CD4-positive, CD25-positive, alpha-beta regulatory T cell (primary cell): ENCODE measurements around the gene CNP. TPM values are rescaled to one million over a fixed set of nuclear protein-coding genes. Genes with fewer than 3 reads are reported as not detected.

Experiments
- ATAC-seq, 2 donors: fragments of 150-1000 bp; cut with Tn5 transposase; one replicate each; pipeline ENCODE4 v1.10.0; 2021; ENCODE audit warnings: low read depth in 2 of 2, moderate number of reproducible peaks in 2 of 2, moderate library complexity in 1 of 2
- DNase-seq, 3 donors: peaks; one replicate each; pipeline versions ENCODE4 v3.0.0 to v3.0.0-alpha.2; 2012 to 2022; ENCODE audit warnings: mixed read lengths in 1 of 3
- H3K27ac ChIP-seq: one replicate; pipeline ENCODE4 v1.7.0; 2013; ENCODE audit warnings: mild to moderate bottlenecking, low read length; ENCODE audit not compliant: insufficient read depth, poor library complexity, severe bottlenecking
- H3K27me3 ChIP-seq: one replicate; pipeline ENCODE4 v1.7.0; 2013; ENCODE audit warnings: low read length; ENCODE audit not compliant: control insufficient read depth, insufficient read depth
- H3K36me3 ChIP-seq: one replicate; pipeline ENCODE4 v1.7.0; 2013; ENCODE audit warnings: mild to moderate bottlenecking, low read length, moderate library complexity; ENCODE audit not compliant: control insufficient read depth, insufficient read depth
- H3K4me1 ChIP-seq: 2 replicates; pipeline ENCODE4 v1.7.0; 2013; ENCODE audit warnings: mild to moderate bottlenecking, low read length; ENCODE audit not compliant: insufficient read depth, control insufficient read depth, poor library complexity, severe bottlenecking
- H3K4me3 ChIP-seq: one replicate; pipeline ENCODE4 v1.7.0; 2013; ENCODE audit warnings: low read depth, mild to moderate bottlenecking, low read length, moderate library complexity
- H3K9me3 ChIP-seq, 2 experiments: 1 replicate in 1 of 2; 2 replicates in 1 of 2; pipeline ENCODE4 v1.7.0; 2013; ENCODE audit warnings: low read length in 2 of 2, mild to moderate bottlenecking in 1 of 2, moderate library complexity in 1 of 2; ENCODE audit not compliant: control insufficient read depth in 2 of 2
- H3K27ac Mint-ChIP-seq, 3 donors: one replicate each; pipeline ENCODE4 v1.8.0; 2020 to 2022; ENCODE audit warnings: mild to moderate bottlenecking in 3 of 3, mixed read lengths in 3 of 3, moderate library complexity in 2 of 3
- H3K27me3 Mint-ChIP-seq: one replicate; pipeline ENCODE4 v1.8.0; 2022; ENCODE audit warnings: mild to moderate bottlenecking, mixed read lengths
- H3K36me3 Mint-ChIP-seq: one replicate; pipeline ENCODE4 v1.8.0; 2020; ENCODE audit warnings: mixed read lengths
- H3K4me1 Mint-ChIP-seq, 4 donors: one replicate each; pipeline ENCODE4 v1.8.0; 2020 to 2022; ENCODE audit warnings: mixed read lengths in 4 of 4, mild to moderate bottlenecking in 1 of 4
- H3K4me3 Mint-ChIP-seq, 4 donors: one replicate each; pipeline ENCODE4 v1.8.0; 2020 to 2022; ENCODE audit warnings: mild to moderate bottlenecking in 4 of 4, mixed read lengths in 4 of 4, moderate library complexity in 3 of 4
- H3K9me3 Mint-ChIP-seq, 7 donors: one replicate each; pipeline ENCODE4 v1.8.0; 2020 to 2022; ENCODE audit warnings: mixed read lengths in 7 of 7, mild to moderate bottlenecking in 3 of 7, moderate library complexity in 2 of 7
- polyA plus RNA-seq, 4 donors: library from polyadenylated mRNA; unstranded; fragments of 300-500 nt; fragmentation: Illumina TruSeq; gene quantifications; one replicate each; pipeline ENCODE4 v1.2.3, GENCODE V29; 2021
- total RNA-seq: library from RNA; stranded (reverse); gene quantifications from one replicate; pipeline ENCODE4 v1.2.3, GENCODE V29; 2022

CNP gene
- total and polyA plus RNA-seq, 5 donors from 2014 or later: 26.9 to 44.3 (median 33.0) TPM

DNA sequence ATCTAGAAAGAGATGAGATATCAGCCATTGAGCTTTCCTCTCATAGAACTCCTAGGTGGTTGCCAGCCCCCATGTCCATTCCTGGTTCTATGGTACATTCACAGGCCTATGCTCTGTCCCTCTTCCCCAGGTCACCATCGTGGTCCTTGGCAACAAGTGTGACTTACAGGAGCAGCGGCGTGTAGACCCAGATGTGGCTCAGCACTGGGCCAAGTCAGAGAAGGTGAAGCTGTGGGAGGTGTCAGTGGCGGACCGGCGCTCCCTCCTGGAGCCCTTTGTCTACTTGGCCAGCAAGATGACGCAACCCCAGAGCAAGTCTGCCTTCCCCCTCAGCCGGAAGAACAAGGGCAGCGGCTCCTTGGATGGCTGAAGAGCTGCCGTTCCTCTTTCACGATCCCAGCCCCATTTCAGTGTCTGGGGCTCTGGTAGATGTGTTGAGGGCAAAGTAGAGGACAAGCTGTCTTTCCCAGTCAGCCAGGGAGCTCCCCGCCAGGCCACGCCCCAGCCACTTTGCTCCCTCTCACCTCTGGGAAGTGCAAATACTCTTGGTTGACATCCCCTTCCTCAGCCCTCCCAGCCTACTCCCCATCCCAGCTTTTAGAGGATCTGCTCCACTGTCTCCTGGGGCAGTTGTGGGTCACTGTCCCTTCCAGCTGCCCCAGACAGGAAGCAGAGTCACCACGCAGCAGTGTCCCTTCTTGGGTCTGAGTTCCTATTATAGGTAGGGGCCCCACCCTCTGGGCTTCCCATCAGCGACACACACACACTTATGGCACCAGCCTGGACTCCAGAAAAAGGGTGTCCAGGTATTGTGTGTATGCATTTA lies 57.1 kb downstream of the CNP start:
- peak overlapping the region in 1 of 4 donors; percentile 25 for H3K4me3 Mint-ChIP-seq
- peaks cover 2 to 39% (median 22%) of the 10 kb centered on the region in 4 donors for H3K4me1 Mint-ChIP-seq
- no peak overlapping the region for H3K27ac ChIP-seq
- no peaks in the 10 kb centered on the region for H3K9me3 Mint-ChIP-seq
- peaks cover 7% of the 10 kb centered on the region for H3K36me3 Mint-ChIP-seq
- H3K4me3 ChIP-seq: no peak overlapping the region
- no peaks in the 10 kb centered on the region for H3K27me3 Mint-ChIP-seq
- H3K4me1 ChIP-seq: peaks cover 22% of the 10 kb centered on the region
- DNase-seq (no peak), ATAC-seq (no peak)
- H3K9me3 ChIP-seq: no peaks in the 10 kb centered on the region
- no peak overlapping the region for H3K27ac Mint-ChIP-seq
- peaks cover 22% of the 10 kb centered on the region for H3K36me3 ChIP-seq
- H3K27me3 ChIP-seq: no peaks in the 10 kb centered on the region

DNA sequence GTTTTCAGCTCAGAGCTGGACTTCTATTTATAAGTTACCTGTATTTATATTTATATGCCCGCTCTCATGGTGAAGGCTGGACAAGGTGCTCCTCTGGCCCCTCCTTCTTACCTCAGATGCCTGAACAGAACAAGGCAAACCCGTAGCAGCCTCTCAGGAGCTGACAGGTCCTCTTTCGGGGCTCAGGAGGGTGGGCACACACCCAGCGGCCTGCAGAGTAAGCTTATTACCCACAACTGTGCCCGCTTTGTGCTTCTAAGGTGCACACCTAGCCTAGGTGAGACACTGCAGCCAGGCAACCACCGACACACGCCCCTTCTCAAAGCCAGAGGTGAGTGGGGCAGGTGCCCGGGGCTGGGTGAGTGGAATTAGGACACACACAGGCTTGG lies 58.6 kb downstream of the CNP start:
- Histone ChIP-seq H3K4me3 (no peak overlapping the region), H3K27ac (no peak overlapping the region), H3K4me1 (peaks cover 20% of the 10 kb centered on the region), H3K27me3 (no peaks in the 10 kb centered on the region), H3K9me3 (no peaks in the 10 kb centered on the region), H3K36me3 (peaks cover 22% of the 10 kb centered on the region)
- Mint-ChIP-seq H3K4me1 (peaks cover 0 to 29% (median 17%) of the 10 kb centered on the region in 4 donors), H3K4me3 (peak overlapping the region in 2 of 4 donors; percentile 7 to 78), H3K9me3 (no peaks in the 10 kb centered on the region), H3K27ac (no peak overlapping the region), H3K36me3 (peaks cover 7% of the 10 kb centered on the region), H3K27me3 (no peaks in the 10 kb centered on the region)
- ATAC-seq: no peak
- no peak for DNase-seq

DNA sequence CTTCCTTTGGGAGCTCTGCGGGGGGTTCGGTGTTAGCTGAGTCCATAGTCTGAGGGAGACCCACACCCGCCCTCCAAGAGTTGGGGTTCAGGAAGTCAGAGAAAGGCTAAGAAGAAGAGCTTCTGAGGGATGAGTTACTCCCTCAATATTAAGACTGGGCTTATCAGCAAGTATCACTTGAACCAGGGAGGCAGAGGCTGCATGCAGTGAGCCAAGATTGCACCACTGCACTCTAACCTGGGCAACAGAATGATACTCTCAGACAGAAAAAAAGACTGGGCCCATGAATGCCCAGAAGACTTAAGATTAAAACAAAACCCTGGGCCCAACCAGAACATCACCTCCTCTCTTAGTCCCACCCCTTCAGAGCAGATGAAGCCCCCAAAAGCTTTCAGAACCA lies 59.3 kb downstream of the CNP start:
- Mint-ChIP-seq H3K4me1 (peaks cover 0 to 22% (median 13%) of the 10 kb centered on the region in 4 donors), H3K4me3 (no peak overlapping the region), H3K9me3 (no peaks in the 10 kb centered on the region), H3K27ac (no peak overlapping the region), H3K36me3 (peaks cover 7% of the 10 kb centered on the region), H3K27me3 (peaks cover 5% of the 10 kb centered on the region)
- H3K36me3 ChIP-seq: peaks cover 22% of the 10 kb centered on the region
- H3K4me1 ChIP-seq: peaks cover 13% of the 10 kb centered on the region
- ATAC-seq: no peak
- no peak overlapping the region for H3K4me3 ChIP-seq
- no peaks in the 10 kb centered on the region for H3K27me3 ChIP-seq
- H3K9me3 ChIP-seq: no peaks in the 10 kb centered on the region
- DNase-seq: no peak
- H3K27ac ChIP-seq: no peak overlapping the region

DNA sequence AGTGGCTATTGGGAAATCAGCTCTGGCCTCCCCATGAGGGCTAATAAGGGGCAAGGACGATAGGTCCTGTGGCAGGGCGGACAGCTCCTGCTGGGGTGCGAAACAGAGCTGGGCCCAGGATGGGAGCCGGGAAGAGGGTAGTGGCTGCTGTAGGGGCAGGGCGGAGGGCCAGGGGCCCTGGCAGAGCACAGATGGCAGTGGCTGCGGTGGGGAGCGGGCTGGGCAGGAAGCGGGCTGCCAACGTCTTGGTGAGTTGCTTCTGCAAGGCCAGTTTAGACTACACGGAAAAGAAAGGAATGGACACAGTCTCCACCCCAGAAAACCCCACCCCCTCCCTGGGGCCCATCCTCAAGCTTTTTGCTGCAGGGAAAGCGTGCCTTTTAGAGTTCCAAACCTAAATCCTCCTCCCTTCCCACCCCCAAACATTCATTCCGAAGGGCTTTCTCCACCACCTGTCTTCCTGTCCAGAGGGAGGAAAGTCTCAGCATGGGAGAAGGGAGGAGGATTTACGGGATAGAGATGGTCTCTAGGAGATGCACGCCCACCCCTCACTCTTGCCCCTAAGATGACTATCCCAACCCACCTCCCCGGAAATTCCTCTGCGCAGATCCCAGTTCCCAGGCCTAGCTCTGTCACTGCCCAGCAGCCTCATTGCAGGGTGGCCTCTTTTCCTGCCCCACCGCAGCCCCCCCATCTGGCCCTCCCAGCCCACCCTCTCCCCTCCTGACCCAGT lies 60.4 kb downstream of the CNP start:
- H3K36me3 Mint-ChIP-seq: peaks cover 7% of the 10 kb centered on the region
- no peak for ATAC-seq

More for the DNA sequence above, 60.4 kb downstream of the CNP start:
- Histone ChIP-seq H3K27me3 (no peaks in the 10 kb centered on the region), H3K4me3 (no peak overlapping the region), H3K9me3 (no peaks in the 10 kb centered on the region), H3K27ac (no peak overlapping the region), H3K36me3 (peaks cover 21% of the 10 kb centered on the region), H3K4me1 (peaks cover 8% of the 10 kb centered on the region)
- H3K27me3 Mint-ChIP-seq: peaks cover 10% of the 10 kb centered on the region
- peaks cover 0 to 15% (median 8%) of the 10 kb centered on the region in 4 donors for H3K4me1 Mint-ChIP-seq
- H3K4me3 Mint-ChIP-seq: no peak overlapping the region
- no peaks in the 10 kb centered on the region for H3K9me3 Mint-ChIP-seq
- H3K27ac Mint-ChIP-seq: no peak overlapping the region
- DNase-seq: no peak

Other genes starting within 250 kb of the CNP start
- 2.1 TPM for gene HAP1, start 232.2 kb upstream of the CNP start, total RNA-seq
- gene HAP1, start 232.2 kb upstream of the CNP start, polyA plus RNA-seq: under 1 TPM; 0.35 to 0.62 (median 0.49) TPM
- 1.3 TPM for gene JUP, start 180.1 kb upstream of the CNP start, total RNA-seq
- under 1 TPM in 2 of 4 donors, not detected in 2; 0.32 to 0.33 TPM for gene JUP, start 180.1 kb upstream of the CNP start, polyA plus RNA-seq
- gene P3H4, start 154.8 kb upstream of the CNP start, total RNA-seq: 1.7 TPM
- 1 to 10 TPM in 3 of 4 donors, under 1 TPM in 1; 0.59 to 2.9 (median 2.5) TPM for gene P3H4, start 154.8 kb upstream of the CNP start, polyA plus RNA-seq
- not detected for gene FKBP10, start 153.8 kb upstream of the CNP start, total RNA-seq
- gene FKBP10, start 153.8 kb upstream of the CNP start, polyA plus RNA-seq: under 1 TPM in 1 of 4 donors, not detected in 3; 0.25 TPM
- gene NT5C3B, start 130.6 kb upstream of the CNP start, total RNA-seq: 17.9 TPM
- 10 to 100 TPM; 15.5 to 37.7 (median 18.1) TPM for gene NT5C3B, start 130.6 kb upstream of the CNP start, polyA plus RNA-seq
- gene KLHL10, start 129.0 kb upstream of the CNP start, total RNA-seq: not detected
- gene KLHL10, start 129.0 kb upstream of the CNP start, polyA plus RNA-seq: under 1 TPM in 3 of 4 donors, not detected in 1; 0.19 to 0.25 (median 0.21) TPM
- 21.7 TPM for gene KLHL11, start 101.4 kb upstream of the CNP start, total RNA-seq
- gene KLHL11, start 101.4 kb upstream of the CNP start, polyA plus RNA-seq: 10 to 100 TPM in 1 of 4 donors, 1 to 10 TPM in 3; 5.4 to 11.5 (median 6.7) TPM
- 76.3 TPM for gene ACLY, start 47.8 kb upstream of the CNP start, total RNA-seq
- 10 to 100 TPM; 50.3 to 56.8 (median 55.6) TPM for gene ACLY, start 47.8 kb upstream of the CNP start, polyA plus RNA-seq
- gene ODAD4, start 36.2 kb upstream of the CNP start, total RNA-seq: not detected
- under 1 TPM in 3 of 4 donors, not detected in 1; 0.14 to 0.28 (median 0.15) TPM for gene ODAD4, start 36.2 kb upstream of the CNP start, polyA plus RNA-seq
- gene DNAJC7, start 50.6 kb downstream of the CNP start, total RNA-seq: 149 TPM
- 10 to 100 TPM; 53.3 to 80.7 (median 67.2) TPM for gene DNAJC7, start 50.6 kb downstream of the CNP start, polyA plus RNA-seq
- 14.6 TPM for gene NKIRAS2, start 53.3 kb downstream of the CNP start, total RNA-seq
- gene NKIRAS2, start 53.3 kb downstream of the CNP start, polyA plus RNA-seq: 10 to 100 TPM; 21.8 to 25.8 (median 23.0) TPM
- gene C17orf113, start 83.8 kb downstream of the CNP start, total RNA-seq: 0.27 TPM
- under 1 TPM; 0.09 to 0.46 (median 0.38) TPM for gene C17orf113, start 83.8 kb downstream of the CNP start, polyA plus RNA-seq
- not detected for gene ZNF385C, start 131.7 kb downstream of the CNP start, total RNA-seq
- under 1 TPM in 1 of 4 donors, not detected in 3; 0.21 TPM for gene ZNF385C, start 131.7 kb downstream of the CNP start, polyA plus RNA-seq
- 24.4 TPM for gene DHX58, start 145.9 kb downstream of the CNP start, total RNA-seq
- 10 to 100 TPM in 3 of 4 donors, 1 to 10 TPM in 1; 7.2 to 20.9 (median 14.5) TPM for gene DHX58, start 145.9 kb downstream of the CNP start, polyA plus RNA-seq
- gene KAT2A, start 154.6 kb downstream of the CNP start, total RNA-seq: 26.5 TPM
- gene KAT2A, start 154.6 kb downstream of the CNP start, polyA plus RNA-seq: 1 to 10 TPM; 2.5 to 5.7 (median 4.4) TPM
- gene HSPB9, start 156.0 kb downstream of the CNP start, total RNA-seq: not detected
- under 1 TPM in 2 of 4 donors, not detected in 2; 0.08 to 0.28 TPM for gene HSPB9, start 156.0 kb downstream of the CNP start, polyA plus RNA-seq
- 93.7 TPM for gene RAB5C, start 188.2 kb downstream of the CNP start, total RNA-seq
- gene RAB5C, start 188.2 kb downstream of the CNP start, polyA plus RNA-seq: 10 to 100 TPM; 56.0 to 98.5 (median 69.9) TPM
- 0.47 TPM for gene KCNH4, start 214.3 kb downstream of the CNP start, total RNA-seq
- gene KCNH4, start 214.3 kb downstream of the CNP start, polyA plus RNA-seq: not detected
- not detected for gene HCRT, start 218.7 kb downstream of the CNP start, total RNA-seq
- not detected for gene HCRT, start 218.7 kb downstream of the CNP start, polyA plus RNA-seq
- gene GHDC, start 227.7 kb downstream of the CNP start, total RNA-seq: 13.6 TPM
- 10 to 100 TPM; 11.1 to 17.8 (median 13.2) TPM for gene GHDC, start 227.7 kb downstream of the CNP start, polyA plus RNA-seq